HL-60 (cell line): ENCODE results near the gene DNAH12.
A peak's percentile ranks its signal among the peaks of the same experiment; 100 is the strongest.

Source experiments
- DNase-seq, 2 experiments: peaks; one replicate each; pipeline ENCODE4 v3.0.0-alpha.2; 2010 to 2020; ENCODE audit warnings: low read depth in 1 of 2, low spot score in 1 of 2
- H3K27ac ChIP-seq: fragments of 250-450 bp; sonication (Bioruptor Pico); replicated peaks from 2 replicates; pipeline ENCODE4 v1.5.1; 2020; ENCODE audit warnings: mild to moderate bottlenecking, moderate library complexity
- H3K27me3 ChIP-seq: fragments of 250-450 bp; sonication (Bioruptor Pico); 2 replicates; pipeline ENCODE4 v1.5.1; 2021; ENCODE audit warnings: mild to moderate bottlenecking, moderate library complexity; ENCODE audit not compliant: insufficient read depth, poor library complexity, severe bottlenecking
- H3K4me3 ChIP-seq: replicated peaks from 2 replicates; pipeline ENCODE4 v1.5.1; 2011; ENCODE audit warnings: mild to moderate bottlenecking, control low read depth, low read length; ENCODE audit not compliant: insufficient read depth
- CTCF ChIP-seq: IDR thresholded peaks from one replicate; pipeline ENCODE4 v1.5.1; 2011; ENCODE audit warnings: low read length, control low read depth, inconsistent platforms; ENCODE audit not compliant: insufficient read depth
- GABPA ChIP-seq: IDR thresholded peaks from 2 replicates; pipeline ENCODE4 v1.6.1; 2012; ENCODE audit warnings: low read depth
- POLR2AphosphoS5 ChIP-seq: IDR thresholded peaks from 2 replicates; pipeline ENCODE4 v1.6.1; 2012; ENCODE audit warnings: low read depth
- REST ChIP-seq: IDR thresholded peaks from 2 replicates; pipeline ENCODE4 v1.6.1; 2012; ENCODE audit warnings: low read depth; ENCODE audit not compliant: insufficient replicate concordance
- SPI1 ChIP-seq: IDR thresholded peaks from 2 replicates; pipeline ENCODE4 v1.6.1; 2012; ENCODE audit warnings: low read depth, mild to moderate bottlenecking, borderline replicate concordance

DNAH12 gene

GRCh38 chr3:57434041-57434440, 110.1 kb downstream of the DNAH12 start:
- no peak for TF ChIP-seq POLR2AphosphoS5
- no peak for TF ChIP-seq SPI1
- TF ChIP-seq GABPA = no peak
- TF ChIP-seq CTCF = peak; percentile 3
- no peak for TF ChIP-seq REST
- Histone ChIP-seq H3K27me3 (no peaks in the 10 kb centered on the region), H3K4me3 (no peak overlapping the region), H3K27ac (no peak overlapping the region)
- DNase-seq = no peak

GRCh38 chr3:57423335-57423734, 120.8 kb downstream of the DNAH12 start:
- Histone ChIP-seq H3K27ac (no peak overlapping the region), H3K27me3 (no peaks in the 10 kb centered on the region), H3K4me3 (no peak overlapping the region)
- TF ChIP-seq CTCF (no peak), POLR2AphosphoS5 (no peak), SPI1 (no peak), GABPA (no peak), REST (no peak)
- no peak for DNase-seq

- no peak for TF ChIP-seq SPI1
- no peak for TF ChIP-seq GABPA
- no peak for TF ChIP-seq POLR2AphosphoS5
- no peak for TF ChIP-seq CTCF
- Histone ChIP-seq H3K4me3 (no peak overlapping the region), H3K27ac (no peak overlapping the region), H3K27me3 (no peaks in the 10 kb centered on the region)
- no peak for DNase-seq
Observed at GRCh38 chr3:57421336-57421735, 122.8 kb downstream of the DNAH12 start.

GRCh38 chr3:57420001-57420400, 124.1 kb downstream of the DNAH12 start:
- no peaks in the 10 kb centered on the region for H3K27me3 ChIP-seq
- no peak for DNase-seq
- no peak overlapping the region for H3K4me3 ChIP-seq
- TF ChIP-seq CTCF (no peak), GABPA (no peak), POLR2AphosphoS5 (no peak), SPI1 (no peak), REST (no peak)
- H3K27ac ChIP-seq = no peak overlapping the region
